Breast epithelium (tissue), 3 donors: ENCODE data around the gene CGREF1.

Experiments used
- POLR2A ChIP-seq: fragments of 450-650 bp; IDR thresholded peaks from one replicate; pipeline ENCODE4 v1.6.1; 2016; ENCODE audit warnings: antibody characterized with exemption, mild to moderate bottlenecking, moderate library complexity
- TF ChIP-seq, protein P1 (sequence below), 3 donors: fragments of 450-650 bp; IDR thresholded peaks; one replicate each; pipeline ENCODE4 v1.5.1; 2016 to 2017; ENCODE audit warnings: antibody characterized with exemption in 3 of 3, mild to moderate bottlenecking in 3 of 3, moderate library complexity in 3 of 3

DNA sequence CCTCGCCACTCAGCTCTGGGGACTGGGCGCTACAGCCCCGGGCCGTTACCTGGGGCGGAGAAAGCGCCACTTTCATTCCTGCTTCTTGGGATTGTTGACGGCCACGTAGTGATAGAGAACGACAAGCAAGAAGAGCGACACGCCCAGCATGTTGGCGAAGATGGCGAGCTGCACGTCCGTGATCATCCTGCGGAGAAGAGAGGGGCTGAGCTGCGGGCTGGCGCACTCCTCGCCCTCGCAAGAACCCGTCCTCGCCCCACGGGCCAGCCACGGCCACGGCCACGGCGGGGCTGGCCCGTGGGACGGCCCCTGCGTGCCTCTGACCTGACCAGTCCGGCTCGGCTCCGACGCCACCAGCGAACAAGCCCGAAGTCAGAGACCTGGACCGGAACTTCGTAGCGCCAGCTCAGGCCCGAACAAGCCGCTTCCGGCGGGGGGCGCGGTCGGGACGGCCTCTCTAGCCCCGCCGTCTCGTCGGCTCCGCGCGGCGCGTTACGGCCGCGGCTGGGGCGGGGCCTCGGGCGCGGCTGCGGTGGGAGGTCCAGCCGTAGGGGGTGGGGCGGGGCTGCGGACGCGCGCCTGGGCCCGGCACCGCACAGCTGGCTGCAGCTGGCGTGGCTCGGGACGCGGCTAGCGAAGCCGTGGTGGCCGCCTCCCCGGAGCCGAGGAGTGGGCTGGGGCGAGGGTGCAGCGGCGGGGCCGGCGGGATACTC is 47.5 kb downstream of the CGREF1 start, which contains the start of gene OST4:
- TF ChIP-seq, protein P1, sequence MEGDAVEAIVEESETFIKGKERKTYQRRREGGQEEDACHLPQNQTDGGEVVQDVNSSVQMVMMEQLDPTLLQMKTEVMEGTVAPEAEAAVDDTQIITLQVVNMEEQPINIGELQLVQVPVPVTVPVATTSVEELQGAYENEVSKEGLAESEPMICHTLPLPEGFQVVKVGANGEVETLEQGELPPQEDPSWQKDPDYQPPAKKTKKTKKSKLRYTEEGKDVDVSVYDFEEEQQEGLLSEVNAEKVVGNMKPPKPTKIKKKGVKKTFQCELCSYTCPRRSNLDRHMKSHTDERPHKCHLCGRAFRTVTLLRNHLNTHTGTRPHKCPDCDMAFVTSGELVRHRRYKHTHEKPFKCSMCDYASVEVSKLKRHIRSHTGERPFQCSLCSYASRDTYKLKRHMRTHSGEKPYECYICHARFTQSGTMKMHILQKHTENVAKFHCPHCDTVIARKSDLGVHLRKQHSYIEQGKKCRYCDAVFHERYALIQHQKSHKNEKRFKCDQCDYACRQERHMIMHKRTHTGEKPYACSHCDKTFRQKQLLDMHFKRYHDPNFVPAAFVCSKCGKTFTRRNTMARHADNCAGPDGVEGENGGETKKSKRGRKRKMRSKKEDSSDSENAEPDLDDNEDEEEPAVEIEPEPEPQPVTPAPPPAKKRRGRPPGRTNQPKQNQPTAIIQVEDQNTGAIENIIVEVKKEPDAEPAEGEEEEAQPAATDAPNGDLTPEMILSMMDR (IDR thresholded peaks at IDR 0.05), result no peak
- no peak for TF ChIP-seq POLR2A
